Breast epithelium (tissue), 4 donors: ENCODE results near the gene ZNF70. TPM values are rescaled to one million over a fixed set of nuclear protein-coding genes. Genes with fewer than 3 reads are reported as not detected.

Experiments
- DNase-seq, 2 donors: peaks; one replicate each; pipeline ENCODE4 v3.0.0-alpha.2; 2019; ENCODE audit warnings: low spot score in 2 of 2
- H3K27ac ChIP-seq, 2 donors: fragments of 200-600 bp; sonication (generic) in 1 of 2; one replicate each; pipeline ENCODE4 v1.5.1; 2016 to 2019; ENCODE audit warnings: mild to moderate bottlenecking in 1 of 2
- H3K27me3 ChIP-seq, 2 donors: fragments of 200-600 bp; sonication (generic) in 1 of 2; one replicate each; pipeline versions ENCODE4 v1.5.1 to v1.6.0; 2017 to 2019; ENCODE audit warnings: control low read depth in 1 of 2, mild to moderate bottlenecking in 1 of 2
- H3K36me3 ChIP-seq: fragments of 200-600 bp; one replicate; pipeline ENCODE4 v1.5.1; 2019
- H3K4me1 ChIP-seq, 2 donors: fragments of 200-600 bp; sonication (generic); one replicate each; pipeline ENCODE4 v1.5.1; 2016 to 2019; ENCODE audit warnings: control low read depth in 1 of 2
- H3K4me3 ChIP-seq, 3 donors: fragments of 200-600 bp; sonication (generic); 1 replicate in 2 of 3; 2 replicates in 1 of 3; pipeline ENCODE4 v1.5.1; 2016 to 2019; ENCODE audit warnings: mild to moderate bottlenecking in 3 of 3, moderate library complexity in 2 of 3
- H3K9me3 ChIP-seq, 2 donors: fragments of 200-600 bp; sonication (generic) in 1 of 2; one replicate each; pipeline ENCODE4 v1.5.1; 2016 to 2019; ENCODE audit warnings: control low read depth in 1 of 2
- CTCF ChIP-seq, 3 donors: fragments of 450-650 bp; IDR thresholded peaks; one replicate each; pipeline ENCODE4 v1.5.1; 2016 to 2017; ENCODE audit warnings: antibody characterized with exemption in 3 of 3, mild to moderate bottlenecking in 3 of 3, moderate library complexity in 3 of 3
- POLR2A ChIP-seq: fragments of 450-650 bp; IDR thresholded peaks from one replicate; pipeline ENCODE4 v1.6.1; 2016; ENCODE audit warnings: antibody characterized with exemption, mild to moderate bottlenecking, moderate library complexity
- POLR2AphosphoS5 ChIP-seq, 3 donors: sonication (generic); formaldehyde crosslinking; IDR thresholded peaks; one replicate each; pipeline ENCODE4 v1.6.1; 2017; ENCODE audit warnings: antibody characterized with exemption in 3 of 3
- intact Hi-C: fragments of 100-400 bp; cut with DNase I; formaldehyde crosslinking; loops from one replicate; pipeline ENCODE4 v1.15.1; 2023; ENCODE audit warnings: low total_unique reads
- total RNA-seq, 3 donors: library from RNA; depleted of rRNA; stranded (reverse); fragments of >200 nt; gene quantifications; one replicate each; pipeline ENCODE4 v1.1.0, GENCODE V29; 2016

ZNF70 gene
- total RNA-seq, 3 donors from 2014 or later, result 3.2 to 4.6 (median 4.1) TPM

GRCh38 chr22:23756891-23757290 lies 6.0 kb upstream of the ZNF70 start:
- TF ChIP-seq CTCF (IDR thresholded peaks at IDR 0.05) (no peak), POLR2AphosphoS5 (IDR thresholded peaks at IDR 0.05) (no peak)
- intact Hi-C loops, result no loop called here
- Histone ChIP-seq H3K36me3 (no peaks in the 10 kb centered on the region), H3K27me3 (no peaks in the 10 kb centered on the region), H3K4me3 (no peak overlapping the region), H3K4me1 (no peaks in the 10 kb centered on the region), H3K27ac (no peak overlapping the region), H3K9me3 (no peaks in the 10 kb centered on the region)
- no peak for DNase-seq

- no peaks in the 10 kb centered on the region for H3K36me3 ChIP-seq
- no peaks in the 10 kb centered on the region for H3K4me1 ChIP-seq
- TF ChIP-seq POLR2AphosphoS5 (IDR thresholded peaks at IDR 0.05), result no peak
- no peak for TF ChIP-seq CTCF (IDR thresholded peaks at IDR 0.05)
- no peak for TF ChIP-seq POLR2A
- no peak for DNase-seq
- no peaks in the 10 kb centered on the region for H3K27me3 ChIP-seq
- H3K4me3 ChIP-seq, result no peak overlapping the region
- intact Hi-C loops, result no loop called here
- H3K27ac ChIP-seq, result no peak overlapping the region
- no peaks in the 10 kb centered on the region for H3K9me3 ChIP-seq
Measured at GRCh38 chr22:23755711-23756110, 4.8 kb upstream of the ZNF70 start.

- TF ChIP-seq POLR2AphosphoS5 (IDR thresholded peaks at IDR 0.05) (no peak), POLR2A (no peak), CTCF (IDR thresholded peaks at IDR 0.05) (no peak)
- Histone ChIP-seq H3K27me3 (no peaks in the 10 kb centered on the region), H3K27ac (no peak overlapping the region), H3K4me1 (no peaks in the 10 kb centered on the region), H3K36me3 (no peaks in the 10 kb centered on the region), H3K9me3 (no peaks in the 10 kb centered on the region), H3K4me3 (no peak overlapping the region)
- no peak for DNase-seq
- intact Hi-C loops, result no loop called here
Measured at GRCh38 chr22:23754980-23755636, 4.2 kb upstream of the ZNF70 start.

GRCh38 chr22:23754220-23754919 lies 3.5 kb upstream of the ZNF70 start, which contains the start of gene VPREB3:
TSS of gene VPREB3 (minus strand) at chr22:23754425. CDS start at chr22:23754363, 62 bp downstream.
- H3K4me3 ChIP-seq, result no peak within 1 kb of the TSS
- no peak within 1 kb of the TSS for H3K27ac ChIP-seq
- no peak for TF ChIP-seq POLR2A
- no peak for TF ChIP-seq CTCF (IDR thresholded peaks at IDR 0.05)
- no peak for TF ChIP-seq POLR2AphosphoS5 (IDR thresholded peaks at IDR 0.05)
- intact Hi-C loops, result no loop called here
- H3K36me3 ChIP-seq, result no peaks in the 10 kb centered on the region
- no peaks in the 10 kb centered on the region for H3K4me1 ChIP-seq
- no peak for DNase-seq
- H3K9me3 ChIP-seq, result no peaks in the 10 kb centered on the region
- H3K27me3 ChIP-seq, result no peaks in the 10 kb centered on the region

GRCh38 chr22:23753385-23753784 lies 2.5 kb upstream of the ZNF70 start:
- TF ChIP-seq POLR2A (no peak), POLR2AphosphoS5 (IDR thresholded peaks at IDR 0.05) (no peak), CTCF (IDR thresholded peaks at IDR 0.05) (no peak)
- H3K27ac ChIP-seq, result no peak overlapping the region
- no peaks in the 10 kb centered on the region for H3K4me1 ChIP-seq
- no peaks in the 10 kb centered on the region for H3K9me3 ChIP-seq
- H3K36me3 ChIP-seq, result no peaks in the 10 kb centered on the region
- intact Hi-C loops, result no loop called here
- DNase-seq, result no peak
- no peaks in the 10 kb centered on the region for H3K27me3 ChIP-seq
- no peak overlapping the region for H3K4me3 ChIP-seq
